Liver (tissue), 9 donors: ENCODE measurements around the gene EXOC2. TPM values are rescaled to one million over a fixed set of nuclear protein-coding genes. Genes with fewer than 3 reads are reported as not detected.

Source experiments
- DNase-seq: peaks from one replicate; pipeline ENCODE4 v3.0.0-alpha.2; 2017; ENCODE audit warnings: low spot score
- H3K27ac ChIP-seq, 2 donors: one replicate each; pipeline ENCODE4 v1.7.0; 2013; ENCODE audit warnings: inconsistent platforms in 2 of 2, low read length in 2 of 2, control low read depth in 1 of 2, low read depth in 1 of 2, mild to moderate bottlenecking in 1 of 2
- H3K27me3 ChIP-seq, 4 donors: one replicate each; pipeline versions ENCODE4 v1.6.1 to v1.7.0; 2013; ENCODE audit warnings: low read length in 3 of 4, inconsistent platforms in 1 of 4, mild to moderate bottlenecking in 1 of 4, moderate library complexity in 1 of 4; ENCODE audit not compliant: control insufficient read depth in 4 of 4, insufficient read depth in 4 of 4
- H3K36me3 ChIP-seq, 4 donors: one replicate each; pipeline versions ENCODE4 v1.6.1 to v1.7.0; 2013; ENCODE audit warnings: low read length in 3 of 4, mild to moderate bottlenecking in 3 of 4, low read depth in 1 of 4, moderate library complexity in 1 of 4; ENCODE audit not compliant: control insufficient read depth in 4 of 4, insufficient read depth in 3 of 4
- H3K4me1 ChIP-seq, 4 donors: one replicate each; pipeline versions ENCODE4 v1.6.1 to v1.7.0; 2013; ENCODE audit warnings: low read length in 3 of 4, mild to moderate bottlenecking in 3 of 4, moderate library complexity in 1 of 4; ENCODE audit not compliant: control insufficient read depth in 4 of 4, insufficient read depth in 4 of 4
- H3K4me3 ChIP-seq, 3 donors: one replicate each; pipeline versions ENCODE4 v1.6.1 to v1.7.0; 2013; ENCODE audit warnings: low read length in 3 of 3, control low read depth in 1 of 3, low read depth in 1 of 3, mild to moderate bottlenecking in 1 of 3
- H3K9ac ChIP-seq, 2 donors: one replicate each; pipeline ENCODE4 v1.7.0; 2013; ENCODE audit warnings: low read length in 2 of 2, mild to moderate bottlenecking in 2 of 2, moderate library complexity in 2 of 2, control low read depth in 1 of 2, low read depth in 1 of 2
- H3K9me3 ChIP-seq, 4 donors: one replicate each; pipeline versions ENCODE4 v1.6.1 to v1.7.0; 2013; ENCODE audit warnings: low read length in 3 of 4; ENCODE audit not compliant: control insufficient read depth in 4 of 4
- EGR1 ChIP-seq, 2 donors: IDR thresholded peaks; 2 replicates each; pipeline ENCODE4 v1.6.1; 2016 to 2018; ENCODE audit warnings: antibody characterized with exemption in 2 of 2, low read depth in 2 of 2
- FOXA1 ChIP-seq: IDR thresholded peaks from 2 replicates; pipeline ENCODE4 v1.6.1; 2016; ENCODE audit warnings: antibody characterized with exemption
- FOXA2 ChIP-seq: IDR thresholded peaks from 2 replicates; pipeline ENCODE4 v1.6.1; 2016; ENCODE audit warnings: antibody characterized with exemption
- GABPA ChIP-seq, 2 donors: IDR thresholded peaks in 1 of 2; conservative IDR thresholded peaks in 1 of 2; 2 replicates each; pipeline ENCODE4 v1.6.1; 2016; ENCODE audit warnings: antibody characterized with exemption in 2 of 2, mild to moderate bottlenecking in 1 of 2, moderate library complexity in 1 of 2
- HNF4A ChIP-seq, 2 donors: conservative IDR thresholded peaks; 2 replicates each; pipeline ENCODE4 v1.6.1; 2016; ENCODE audit warnings: antibody characterized with exemption in 2 of 2, mild to moderate bottlenecking in 2 of 2
- HNF4G ChIP-seq: IDR thresholded peaks from 2 replicates; pipeline ENCODE4 v1.6.1; 2016; ENCODE audit warnings: antibody characterized with exemption
- JUND ChIP-seq, 2 donors: IDR thresholded peaks; 2 replicates each; pipeline ENCODE4 v1.6.1; 2016; ENCODE audit warnings: antibody characterized with exemption in 2 of 2
- NR2F2 ChIP-seq: IDR thresholded peaks from 2 replicates; pipeline ENCODE4 v1.6.1; 2016; ENCODE audit warnings: antibody characterized with exemption
- RAD21 ChIP-seq, 2 donors: IDR thresholded peaks; 2 replicates each; pipeline ENCODE4 v1.6.1; 2016; ENCODE audit warnings: antibody characterized with exemption in 2 of 2, mild to moderate bottlenecking in 2 of 2
- RXRA ChIP-seq, 2 donors: IDR thresholded peaks; 2 replicates each; pipeline ENCODE4 v1.6.1; 2017 to 2018; ENCODE audit warnings: antibody characterized with exemption in 2 of 2, mild to moderate bottlenecking in 1 of 2
- SP1 ChIP-seq: IDR thresholded peaks from 2 replicates; pipeline ENCODE4 v1.6.1; 2018; ENCODE audit warnings: antibody characterized with exemption, mild to moderate bottlenecking
- TAF1 ChIP-seq: conservative IDR thresholded peaks from 2 replicates; pipeline ENCODE4 v1.6.1; 2016; ENCODE audit warnings: antibody characterized with exemption, mild to moderate bottlenecking
- YY1 ChIP-seq: IDR thresholded peaks from 2 replicates; pipeline ENCODE4 v1.6.1; 2016; ENCODE audit warnings: antibody characterized with exemption, mild to moderate bottlenecking
- WGBS: extraction: QIAGEN DNeasy Blood & Tissue Kit; methylation state at CpG from one replicate; pipeline ENCODE4 v1.1.7; 2013; 5-methylcytosine and 5-hydroxymethylcytosine counted together
- polyA plus RNA-seq, 2 donors: library from polyadenylated mRNA; stranded (reverse) in 1 of 2; unstranded in 1 of 2; fragments of 200-250 nt in 1 of 2; fragments of >200 nt in 1 of 2; fragmentation: Nextera tagmentation in 1 of 2; extraction: Ambion mirVana in 1 of 2; gene quantifications; one replicate each; pipeline versions ENCODE4 v1.2.1 to v1.2.3, GENCODE V29; 2013 to 2015
- total RNA-seq, 2 donors: library from RNA; depleted of rRNA; stranded (reverse); fragments of >200 nt; gene quantifications; one replicate each; pipeline ENCODE4 v1.2.3, GENCODE V29; 2014
- TF ChIP-seq, protein P1 (sequence below): IDR thresholded peaks from 2 replicates; pipeline ENCODE4 v1.6.1; 2016; ENCODE audit warnings: antibody characterized with exemption
- TF ChIP-seq, protein P2 (sequence below): IDR thresholded peaks from 2 replicates; pipeline ENCODE4 v1.6.1; 2016; ENCODE audit warnings: antibody characterized with exemption, mild to moderate bottlenecking
- TF ChIP-seq, protein P3 (sequence below): fragments of 150-350 bp; IDR thresholded peaks from 2 replicates; pipeline ENCODE4 v1.5.1; 2017; ENCODE audit warnings: improper control_type of control experiment, low read depth, low read length; ENCODE audit not compliant: missing input control
- TF ChIP-seq, protein P4 (sequence below): IDR thresholded peaks from 2 replicates; pipeline ENCODE4 v1.6.1; 2016; ENCODE audit warnings: antibody characterized with exemption
- TF ChIP-seq, protein P5 (sequence below): IDR thresholded peaks from 2 replicates; pipeline ENCODE4 v1.6.1; 2016; ENCODE audit warnings: antibody characterized with exemption
- donor health status: healthy.
- donor health status: healthy.
- donor health status: healthy.
- donor health status: healthy.
- donor health status: healthy.

The EXOC2 gene
- total and polyA plus RNA-seq, 4 donors = 6.7 to 15.3 (median 9.2) TPM

DNA sequence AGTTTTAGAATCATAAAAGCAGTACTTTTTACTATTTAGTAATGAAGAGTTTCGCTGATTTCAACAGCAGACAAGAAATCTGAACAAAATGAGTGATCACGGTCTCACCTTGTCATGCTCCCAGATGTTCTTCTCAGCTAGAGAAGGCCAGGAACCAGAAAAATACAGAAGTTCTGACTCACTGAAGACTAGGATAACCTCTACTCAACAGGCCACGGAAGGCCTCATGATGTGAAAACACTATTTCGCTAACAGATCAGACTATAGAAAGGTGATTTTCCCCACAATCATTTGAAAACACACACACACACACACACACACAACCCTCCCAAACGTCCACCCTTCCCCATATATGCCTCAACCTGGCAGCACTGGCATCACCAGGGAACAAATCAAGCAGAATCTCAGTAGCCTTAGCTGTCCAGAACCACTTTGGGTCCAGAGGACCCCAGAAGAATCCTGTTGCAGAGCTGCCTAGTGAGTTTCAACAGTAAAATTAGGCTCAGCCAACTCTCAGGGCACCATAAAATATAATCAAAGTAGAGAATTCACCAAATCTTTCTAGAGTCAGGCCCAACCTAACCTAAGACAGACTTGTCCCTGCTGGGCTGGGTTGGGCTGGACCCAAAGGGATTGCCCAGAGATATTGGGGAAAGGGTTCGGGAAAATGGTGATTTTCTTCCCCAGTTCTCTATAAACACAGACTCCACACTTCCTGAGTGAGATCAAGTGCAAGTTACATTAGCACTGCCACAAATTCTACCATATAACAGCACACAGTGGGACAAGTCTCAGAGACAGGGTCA, 7.9 kb downstream of the EXOC2 start:
- WGBS = 88% methylated on average over 6 of the region's 6 CpGs
- no peak overlapping the region for H3K9ac ChIP-seq
- no peaks in the 10 kb centered on the region for H3K9me3 ChIP-seq
- TF ChIP-seq HNF4G (no peak), EGR1 (IDR thresholded peaks at IDR 0.05; ENCODE audit: low read depth in 2 of 2) (no peak), RXRA (IDR thresholded peaks at IDR 0.05) (no peak), RAD21 (IDR thresholded peaks at IDR 0.05) (no peak)
- TF ChIP-seq, protein P1, sequence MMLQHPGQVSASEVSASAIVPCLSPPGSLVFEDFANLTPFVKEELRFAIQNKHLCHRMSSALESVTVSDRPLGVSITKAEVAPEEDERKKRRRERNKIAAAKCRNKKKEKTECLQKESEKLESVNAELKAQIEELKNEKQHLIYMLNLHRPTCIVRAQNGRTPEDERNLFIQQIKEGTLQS = no peak
- H3K27me3 ChIP-seq = no peaks in the 10 kb centered on the region
- H3K27ac ChIP-seq = no peak overlapping the region
- H3K4me1 ChIP-seq = peaks cover 0 to 3% (median 2%) of the 10 kb centered on the region in 4 donors
- DNase-seq = no peak
- no peak overlapping the region for H3K4me3 ChIP-seq
- H3K36me3 ChIP-seq = no peaks in the 10 kb centered on the region

DNA sequence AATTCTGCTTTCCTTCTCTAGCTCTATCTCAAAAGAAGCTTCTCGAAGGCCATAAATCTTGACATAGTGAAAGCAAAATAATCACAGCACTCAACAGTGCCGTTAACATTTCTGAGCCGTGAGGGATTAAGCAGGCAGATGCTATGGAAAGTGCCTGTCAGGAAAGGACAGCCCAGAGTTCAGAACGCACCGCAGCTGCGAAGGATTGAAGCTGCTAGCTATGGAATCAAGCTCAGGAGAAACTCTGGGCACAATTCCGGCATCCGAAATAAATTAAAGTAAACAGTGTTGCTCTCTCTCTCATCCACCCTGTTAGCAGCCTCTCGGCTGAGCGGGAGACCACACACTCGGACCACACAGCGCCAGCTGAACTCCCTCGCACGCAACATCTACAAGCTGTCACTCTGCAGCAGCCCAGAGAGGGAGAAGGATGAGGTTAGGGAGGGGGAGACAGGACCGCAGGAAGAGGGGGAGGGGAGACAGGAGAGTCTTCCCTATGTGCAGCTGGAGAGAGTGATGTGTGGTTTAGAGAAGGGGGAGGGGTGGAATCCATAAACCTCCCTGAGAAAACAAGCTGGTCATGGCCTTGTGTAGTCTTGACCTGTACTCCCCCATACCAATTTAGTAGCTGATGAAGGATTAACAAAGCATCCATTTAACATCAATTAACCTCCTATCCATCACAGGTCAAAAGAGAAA, 9.0 kb downstream of the EXOC2 start:
- Histone ChIP-seq H3K9ac (no peak overlapping the region), H3K27ac (no peak overlapping the region), H3K9me3 (no peaks in the 10 kb centered on the region), H3K4me3 (no peak overlapping the region), H3K36me3 (no peaks in the 10 kb centered on the region), H3K27me3 (no peaks in the 10 kb centered on the region), H3K4me1 (peaks cover 0 to 3% (median 2%) of the 10 kb centered on the region in 4 donors)
- WGBS = 65% methylated on average over 15 of the region's 15 CpGs
- no peak for DNase-seq
- TF ChIP-seq GABPA (IDR thresholded peaks at IDR 0.05 in 1 of 2, conservative IDR thresholded peaks at IDR 0.05 in 1 of 2) = no peak
- TF ChIP-seq, protein P2, sequence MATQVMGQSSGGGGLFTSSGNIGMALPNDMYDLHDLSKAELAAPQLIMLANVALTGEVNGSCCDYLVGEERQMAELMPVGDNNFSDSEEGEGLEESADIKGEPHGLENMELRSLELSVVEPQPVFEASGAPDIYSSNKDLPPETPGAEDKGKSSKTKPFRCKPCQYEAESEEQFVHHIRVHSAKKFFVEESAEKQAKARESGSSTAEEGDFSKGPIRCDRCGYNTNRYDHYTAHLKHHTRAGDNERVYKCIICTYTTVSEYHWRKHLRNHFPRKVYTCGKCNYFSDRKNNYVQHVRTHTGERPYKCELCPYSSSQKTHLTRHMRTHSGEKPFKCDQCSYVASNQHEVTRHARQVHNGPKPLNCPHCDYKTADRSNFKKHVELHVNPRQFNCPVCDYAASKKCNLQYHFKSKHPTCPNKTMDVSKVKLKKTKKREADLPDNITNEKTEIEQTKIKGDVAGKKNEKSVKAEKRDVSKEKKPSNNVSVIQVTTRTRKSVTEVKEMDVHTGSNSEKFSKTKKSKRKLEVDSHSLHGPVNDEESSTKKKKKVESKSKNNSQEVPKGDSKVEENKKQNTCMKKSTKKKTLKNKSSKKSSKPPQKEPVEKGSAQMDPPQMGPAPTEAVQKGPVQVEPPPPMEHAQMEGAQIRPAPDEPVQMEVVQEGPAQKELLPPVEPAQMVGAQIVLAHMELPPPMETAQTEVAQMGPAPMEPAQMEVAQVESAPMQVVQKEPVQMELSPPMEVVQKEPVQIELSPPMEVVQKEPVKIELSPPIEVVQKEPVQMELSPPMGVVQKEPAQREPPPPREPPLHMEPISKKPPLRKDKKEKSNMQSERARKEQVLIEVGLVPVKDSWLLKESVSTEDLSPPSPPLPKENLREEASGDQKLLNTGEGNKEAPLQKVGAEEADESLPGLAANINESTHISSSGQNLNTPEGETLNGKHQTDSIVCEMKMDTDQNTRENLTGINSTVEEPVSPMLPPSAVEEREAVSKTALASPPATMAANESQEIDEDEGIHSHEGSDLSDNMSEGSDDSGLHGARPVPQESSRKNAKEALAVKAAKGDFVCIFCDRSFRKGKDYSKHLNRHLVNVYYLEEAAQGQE = no peak
- TF ChIP-seq NR2F2 = no peak
- TF ChIP-seq TAF1 = no peak
- TF ChIP-seq, protein P3, sequence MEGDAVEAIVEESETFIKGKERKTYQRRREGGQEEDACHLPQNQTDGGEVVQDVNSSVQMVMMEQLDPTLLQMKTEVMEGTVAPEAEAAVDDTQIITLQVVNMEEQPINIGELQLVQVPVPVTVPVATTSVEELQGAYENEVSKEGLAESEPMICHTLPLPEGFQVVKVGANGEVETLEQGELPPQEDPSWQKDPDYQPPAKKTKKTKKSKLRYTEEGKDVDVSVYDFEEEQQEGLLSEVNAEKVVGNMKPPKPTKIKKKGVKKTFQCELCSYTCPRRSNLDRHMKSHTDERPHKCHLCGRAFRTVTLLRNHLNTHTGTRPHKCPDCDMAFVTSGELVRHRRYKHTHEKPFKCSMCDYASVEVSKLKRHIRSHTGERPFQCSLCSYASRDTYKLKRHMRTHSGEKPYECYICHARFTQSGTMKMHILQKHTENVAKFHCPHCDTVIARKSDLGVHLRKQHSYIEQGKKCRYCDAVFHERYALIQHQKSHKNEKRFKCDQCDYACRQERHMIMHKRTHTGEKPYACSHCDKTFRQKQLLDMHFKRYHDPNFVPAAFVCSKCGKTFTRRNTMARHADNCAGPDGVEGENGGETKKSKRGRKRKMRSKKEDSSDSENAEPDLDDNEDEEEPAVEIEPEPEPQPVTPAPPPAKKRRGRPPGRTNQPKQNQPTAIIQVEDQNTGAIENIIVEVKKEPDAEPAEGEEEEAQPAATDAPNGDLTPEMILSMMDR = no peak
- TF ChIP-seq JUND (IDR thresholded peaks at IDR 0.05) = no peak
- no peak for TF ChIP-seq EGR1 (IDR thresholded peaks at IDR 0.05; ENCODE audit: low read depth in 2 of 2)
- no peak for TF ChIP-seq RXRA (IDR thresholded peaks at IDR 0.05)
- TF ChIP-seq, protein P4, sequence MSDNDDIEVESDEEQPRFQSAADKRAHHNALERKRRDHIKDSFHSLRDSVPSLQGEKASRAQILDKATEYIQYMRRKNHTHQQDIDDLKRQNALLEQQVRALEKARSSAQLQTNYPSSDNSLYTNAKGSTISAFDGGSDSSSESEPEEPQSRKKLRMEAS = no peak
- no peak for TF ChIP-seq YY1
- TF ChIP-seq FOXA2 = no peak
- no peak for TF ChIP-seq SP1
- TF ChIP-seq HNF4A (conservative IDR thresholded peaks at IDR 0.05) = no peak
- TF ChIP-seq FOXA1 = no peak
- TF ChIP-seq RAD21 (IDR thresholded peaks at IDR 0.05) = no peak
- TF ChIP-seq, protein P5, sequence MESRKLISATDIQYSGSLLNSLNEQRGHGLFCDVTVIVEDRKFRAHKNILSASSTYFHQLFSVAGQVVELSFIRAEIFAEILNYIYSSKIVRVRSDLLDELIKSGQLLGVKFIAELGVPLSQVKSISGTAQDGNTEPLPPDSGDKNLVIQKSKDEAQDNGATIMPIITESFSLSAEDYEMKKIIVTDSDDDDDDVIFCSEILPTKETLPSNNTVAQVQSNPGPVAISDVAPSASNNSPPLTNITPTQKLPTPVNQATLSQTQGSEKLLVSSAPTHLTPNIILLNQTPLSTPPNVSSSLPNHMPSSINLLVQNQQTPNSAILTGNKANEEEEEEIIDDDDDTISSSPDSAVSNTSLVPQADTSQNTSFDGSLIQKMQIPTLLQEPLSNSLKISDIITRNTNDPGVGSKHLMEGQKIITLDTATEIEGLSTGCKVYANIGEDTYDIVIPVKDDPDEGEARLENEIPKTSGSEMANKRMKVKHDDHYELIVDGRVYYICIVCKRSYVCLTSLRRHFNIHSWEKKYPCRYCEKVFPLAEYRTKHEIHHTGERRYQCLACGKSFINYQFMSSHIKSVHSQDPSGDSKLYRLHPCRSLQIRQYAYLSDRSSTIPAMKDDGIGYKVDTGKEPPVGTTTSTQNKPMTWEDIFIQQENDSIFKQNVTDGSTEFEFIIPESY = no peak
